Measurements from ENCODE around the gene CCSER1.

DNA sequence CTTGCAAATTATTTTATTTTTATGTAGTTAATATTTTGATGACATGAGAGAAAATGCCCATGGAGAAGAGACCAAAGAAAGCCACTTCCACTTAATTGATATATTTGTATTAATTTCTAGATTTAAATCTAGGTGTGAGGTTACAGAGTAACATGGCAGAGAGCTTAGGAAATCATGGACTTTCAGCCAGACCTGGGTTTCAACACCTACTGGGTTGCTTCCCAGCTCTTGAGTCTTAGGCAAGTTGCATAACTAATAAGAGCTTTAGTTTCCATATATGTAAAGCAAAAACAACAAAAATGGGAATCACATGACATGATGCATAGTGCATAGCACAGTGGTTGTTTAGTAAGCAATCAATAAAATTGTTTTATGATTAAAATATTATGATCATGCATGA is 413.3 kb downstream of the CCSER1 start:
- no peak for TF ChIP-seq CTCF (IDR thresholded peaks at IDR 0.05; ENCODE audit: borderline replicate concordance, extremely low read depth, low read length, poor library complexity, severe bottlenecking)
- no peak for TF ChIP-seq EZH2 (IDR thresholded peaks at IDR 0.05; ENCODE audit: borderline replicate concordance, low read depth, low read length, severe bottlenecking)
